H1 (cell line): ENCODE results near the gene TTR. TPM values are rescaled to one million over a fixed set of nuclear protein-coding genes. Genes with fewer than 3 reads are reported as not detected.

Experiments used
- CTCF ChIA-PET: fragments of 300-600 bp; sonication (Branson Sonifier 250); formaldehyde crosslinking; loops from one replicate; lab custom pipeline; 2021; ENCODE audit not compliant: partially characterized antibody; lab: Charles Lee
- POLR2A ChIA-PET: fragments of 300-600 bp; sonication (Branson Sonifier 250); formaldehyde crosslinking; loops from one replicate; lab custom pipeline; 2021; ENCODE audit warnings: inconsistent platforms; ENCODE audit not compliant: partially characterized antibody; lab: Charles Lee
- DNase-seq, 2 experiments: peaks; one replicate each; pipeline versions ENCODE4 v3.0.0 to v3.0.0-alpha.2; 2010 to 2022; ENCODE audit warnings: low spot score in 2 of 2, low read depth in 1 of 2, mixed read lengths in 1 of 2
- FAIRE-seq: peaks from 2 replicates; lab custom pipeline; 2011; peaks lifted over from hg19 to GRCh38; lab: Jason Lieb, UNC
- H2AFZ ChIP-seq: 2 replicates; pipeline ENCODE4 v1.8.1; 2012; ENCODE audit warnings: low read length, inconsistent platforms
- H2AK5ac ChIP-seq: 2 replicates; pipeline ENCODE4 v1.6.1; 2013; ENCODE audit warnings: low read depth, low read length
- H2BK120ac ChIP-seq: replicated peaks from 2 replicates; pipeline ENCODE3; 2013; ENCODE audit warnings: low read depth, low read length, inconsistent platforms
- H2BK12ac ChIP-seq: 2 replicates; pipeline ENCODE4 v1.6.1; 2013; ENCODE audit warnings: low read depth, low read length
- H2BK15ac ChIP-seq: 2 replicates; pipeline ENCODE4 v1.6.1; 2013; ENCODE audit warnings: low read length
- H2BK20ac ChIP-seq: 2 replicates; pipeline ENCODE4 v1.6.1; 2013; ENCODE audit warnings: low read length
- H2BK5ac ChIP-seq: 2 replicates; pipeline ENCODE4 v1.6.1; 2013; ENCODE audit warnings: low read depth, low read length
- H3K14ac ChIP-seq: 2 replicates; pipeline ENCODE4 v1.6.1; 2013; ENCODE audit warnings: inconsistent platforms; ENCODE audit not compliant: insufficient read length
- H3K18ac ChIP-seq: 2 replicates; pipeline ENCODE4 v1.6.1; 2013; ENCODE audit warnings: low read length; ENCODE audit errors: extremely low read depth
- H3K23ac ChIP-seq: 2 replicates; pipeline ENCODE4 v1.6.1; 2013; ENCODE audit warnings: inconsistent platforms; ENCODE audit not compliant: insufficient read length
- H3K23me2 ChIP-seq: 2 replicates; pipeline ENCODE4 v1.6.1; 2013; ENCODE audit warnings: low read depth, low read length
- H3K27ac ChIP-seq: 2 replicates; pipeline ENCODE4 v1.6.1; 2011; ENCODE audit warnings: low read depth, low read length, inconsistent platforms
- H3K27me3 ChIP-seq, 4 experiments: replicated peaks in 1 of 4; 1 replicate in 1 of 4; 2 replicates in 3 of 4; pipeline versions ENCODE4 v1.6.1 to v1.8.1; 2011 to 2013; ENCODE audit warnings: low read length in 3 of 4, mild to moderate bottlenecking in 3 of 4, inconsistent platforms in 2 of 4, mixed read lengths in 2 of 4, moderate library complexity in 1 of 4; ENCODE audit not compliant: control insufficient read depth in 3 of 4, insufficient read depth in 3 of 4; ENCODE audit errors: extremely low read depth in 1 of 4
- H3K36me3 ChIP-seq, 4 experiments: 2 replicates each; pipeline versions ENCODE4 v1.6.1 to v1.8.1; 2011 to 2013; ENCODE audit warnings: mild to moderate bottlenecking in 4 of 4, low read length in 3 of 4, moderate library complexity in 2 of 4, control low read depth in 1 of 4, inconsistent platforms in 1 of 4; ENCODE audit not compliant: insufficient read depth in 4 of 4, control insufficient read depth in 2 of 4
- H3K4ac ChIP-seq: replicated peaks from 2 replicates; pipeline ENCODE3; 2013; ENCODE audit warnings: low read length, low read depth, mixed read lengths, inconsistent platforms; ENCODE audit not compliant: insufficient read length
- H3K4me1 ChIP-seq, 4 experiments: replicated peaks in 1 of 4; 1 replicate in 1 of 4; 2 replicates in 3 of 4; pipeline versions ENCODE4 v1.6.1 to v1.8.1; 2011 to 2013; ENCODE audit warnings: low read length in 3 of 4, inconsistent platforms in 2 of 4, mixed read lengths in 1 of 4; ENCODE audit not compliant: insufficient read depth in 4 of 4, control insufficient read depth in 3 of 4
- H3K4me2 ChIP-seq, 2 experiments: 2 replicates each; pipeline versions ENCODE4 v1.6.1 to v1.8.1; 2011 to 2013; ENCODE audit warnings: low read depth in 2 of 2, low read length in 2 of 2, control low read depth in 1 of 2, inconsistent platforms in 1 of 2, mild to moderate bottlenecking in 1 of 2; ENCODE audit not compliant: insufficient read depth in 1 of 2
- H3K4me3 ChIP-seq, 4 experiments: fragments of 200-600, 300-600 bp in 1 of 4; sonication (generic), shearing (Covaris generic), sonication (Bioruptor Twin) in 1 of 4; 2 replicates each; pipeline versions ENCODE4 v1.5.1 to v1.8.1; 2011 to 2016; ENCODE audit warnings: low read length in 4 of 4, low read depth in 3 of 4, control low read depth in 2 of 4, inconsistent platforms in 2 of 4, mild to moderate bottlenecking in 2 of 4, mixed read lengths in 1 of 4, moderate library complexity in 1 of 4; ENCODE audit not compliant: insufficient read depth in 2 of 4; ENCODE audit errors: extremely low read depth in 1 of 4
- H3K56ac ChIP-seq: replicated peaks from 2 replicates; pipeline ENCODE3; 2013; ENCODE audit warnings: low read depth, mild to moderate bottlenecking, mixed read lengths, low read length, inconsistent platforms; ENCODE audit not compliant: insufficient read length
- H3K79me1 ChIP-seq: 2 replicates; pipeline ENCODE4 v1.6.1; 2013; ENCODE audit warnings: low read depth, low read length, control low read depth
- H3K79me2 ChIP-seq, 2 experiments: 2 replicates each; pipeline versions ENCODE4 v1.6.1 to v1.8.1; 2012 to 2013; ENCODE audit warnings: low read length in 2 of 2, mild to moderate bottlenecking in 2 of 2, inconsistent platforms in 1 of 2; ENCODE audit not compliant: insufficient read depth in 2 of 2, control insufficient read depth in 1 of 2
- H3K9ac ChIP-seq, 4 experiments: replicated peaks in 1 of 4; 1 replicate in 1 of 4; 2 replicates in 3 of 4; pipeline versions ENCODE4 v1.6.1 to v1.8.1; 2011 to 2013; ENCODE audit warnings: low read depth in 3 of 4, low read length in 3 of 4, control low read depth in 2 of 4, mild to moderate bottlenecking in 2 of 4, moderate library complexity in 2 of 4, inconsistent platforms in 1 of 4; ENCODE audit errors: extremely low read depth in 1 of 4
- H3K9me3 ChIP-seq, 2 experiments: 2 replicates each; pipeline versions ENCODE4 v1.6.1 to v1.8.1; 2012 to 2013; ENCODE audit warnings: mild to moderate bottlenecking in 2 of 2, moderate library complexity in 2 of 2, control low read depth in 1 of 2, inconsistent platforms in 1 of 2, low read depth in 1 of 2, low read length in 1 of 2, mixed read lengths in 1 of 2; ENCODE audit not compliant: insufficient read depth in 2 of 2
- H4K20me1 ChIP-seq, 2 experiments: replicated peaks in 1 of 2; 2 replicates each; pipeline versions ENCODE3 to v1.8.1; 2011 to 2013; ENCODE audit warnings: inconsistent platforms in 2 of 2, low read length in 2 of 2, mild to moderate bottlenecking in 1 of 2; ENCODE audit not compliant: insufficient read depth in 2 of 2, control insufficient read depth in 1 of 2
- H4K5ac ChIP-seq: 2 replicates; pipeline ENCODE4 v1.6.1; 2013; ENCODE audit warnings: low read length, low read depth, mixed read lengths, inconsistent platforms; ENCODE audit not compliant: insufficient read length
- H4K8ac ChIP-seq: 2 replicates; pipeline ENCODE4 v1.8.0; 2013; ENCODE audit warnings: mild to moderate bottlenecking, moderate library complexity, low read length, inconsistent platforms; ENCODE audit not compliant: insufficient read depth; ENCODE audit errors: extremely low read depth
- H4K91ac ChIP-seq: replicated peaks from 2 replicates; pipeline ENCODE3; 2013; ENCODE audit warnings: low read length, mixed read lengths, inconsistent platforms; ENCODE audit not compliant: insufficient read length
- KDM4A ChIP-seq: IDR thresholded peaks from one replicate; pipeline ENCODE4 v1.7.1; 2012; ENCODE audit warnings: low read depth, mild to moderate bottlenecking, moderate library complexity, low read length, inconsistent platforms; ENCODE audit not compliant: severe bottlenecking
- WGBS, 2 experiments: shearing (Covaris generic) in 1 of 2; methylation state at CpG; one replicate each; pipeline versions ENCODE4 v1.1.6 to v1.1.7; 2013 to 2015; ENCODE audit warnings: low lambda C conversion rate in 2 of 2, mixed read lengths in 2 of 2, inconsistent platforms in 1 of 2, low coverage in 1 of 2, missing lambda C conversion rate in 1 of 2; ENCODE audit not compliant: insufficient replicate concordance in 2 of 2, insufficient coverage in 1 of 2, insufficient read length in 1 of 2; ENCODE audit errors: extremely low coverage in 1 of 2, missing lambda C conversion rate in 1 of 2; 5-methylcytosine and 5-hydroxymethylcytosine counted together
- polyA plus RNA-seq, 7 experiments: library from polyadenylated mRNA; depleted of rRNA in 3 of 7; stranded (reverse) in 5 of 7; unstranded in 2 of 7; fragments of >200 nt in 5 of 7; fragments of 200-250 nt in 2 of 7; gene quantifications; 1 replicate in 5 of 7; 2 replicates in 1 of 7; 4 replicates in 1 of 7; pipeline versions ENCODE4 v1.2.1 to v1.2.3, GENCODE V29; 2011 to 2013; ENCODE audit warnings: missing spikeins in 2 of 7, mixed read lengths in 2 of 7
- total RNA-seq: library from RNA; stranded (reverse); fragmentation: NEBNext Ultra II Directional; extraction: Animal tissue kit (Norgen Biotek cat#: 25700); gene quantifications from 2 replicates; pipeline ENCODE4 v1.2.1, GENCODE V29; 2021
- TF ChIP-seq, protein P1 (sequence below), 3 experiments: IDR thresholded peaks; 1 replicate in 2 of 3; 2 replicates in 1 of 3; pipeline versions ENCODE4 v1.5.1 to v1.6.1; 2011; ENCODE audit warnings: low read length in 3 of 3, mild to moderate bottlenecking in 3 of 3, inconsistent platforms in 2 of 3, low read depth in 1 of 3, moderate library complexity in 1 of 3; ENCODE audit not compliant: insufficient read depth in 1 of 3; ENCODE audit errors: control extremely low read depth in 1 of 3

The TTR gene
- total and polyA plus RNA-seq, 2 of the 8 experiments (the other 6 are each of a cell fraction or from before 2014, with no cell fraction given): not detected

DNA sequence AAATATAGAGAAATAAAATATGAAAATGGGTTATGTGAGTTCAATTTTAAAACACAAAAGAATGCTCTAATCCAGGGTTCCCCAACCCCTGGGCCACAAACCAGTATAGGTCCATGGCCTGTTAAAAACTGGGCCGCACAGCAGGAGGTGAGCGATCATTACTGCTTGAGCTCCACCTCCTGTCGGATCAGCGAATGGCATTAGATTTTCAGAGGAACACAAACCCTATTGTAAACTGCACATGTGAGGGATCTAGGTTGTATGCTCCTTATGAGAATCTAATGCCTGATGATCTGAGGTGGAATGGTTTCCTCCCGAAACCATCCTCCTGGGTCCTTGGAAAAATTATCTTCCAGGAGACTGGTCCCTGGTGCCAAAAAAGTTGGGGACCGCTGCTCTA lies 34.7 kb downstream of the TTR start:
- TF ChIP-seq KDM4A: no peak
- TF ChIP-seq, protein P1, sequence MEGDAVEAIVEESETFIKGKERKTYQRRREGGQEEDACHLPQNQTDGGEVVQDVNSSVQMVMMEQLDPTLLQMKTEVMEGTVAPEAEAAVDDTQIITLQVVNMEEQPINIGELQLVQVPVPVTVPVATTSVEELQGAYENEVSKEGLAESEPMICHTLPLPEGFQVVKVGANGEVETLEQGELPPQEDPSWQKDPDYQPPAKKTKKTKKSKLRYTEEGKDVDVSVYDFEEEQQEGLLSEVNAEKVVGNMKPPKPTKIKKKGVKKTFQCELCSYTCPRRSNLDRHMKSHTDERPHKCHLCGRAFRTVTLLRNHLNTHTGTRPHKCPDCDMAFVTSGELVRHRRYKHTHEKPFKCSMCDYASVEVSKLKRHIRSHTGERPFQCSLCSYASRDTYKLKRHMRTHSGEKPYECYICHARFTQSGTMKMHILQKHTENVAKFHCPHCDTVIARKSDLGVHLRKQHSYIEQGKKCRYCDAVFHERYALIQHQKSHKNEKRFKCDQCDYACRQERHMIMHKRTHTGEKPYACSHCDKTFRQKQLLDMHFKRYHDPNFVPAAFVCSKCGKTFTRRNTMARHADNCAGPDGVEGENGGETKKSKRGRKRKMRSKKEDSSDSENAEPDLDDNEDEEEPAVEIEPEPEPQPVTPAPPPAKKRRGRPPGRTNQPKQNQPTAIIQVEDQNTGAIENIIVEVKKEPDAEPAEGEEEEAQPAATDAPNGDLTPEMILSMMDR (IDR thresholded peaks at IDR 0.05; ENCODE audit: control extremely low read depth in 1 of 3, insufficient read depth in 1 of 3, low read depth in 1 of 3, low read length in 3 of 3): peak in 1 of 3 experiments; percentile 5; a peak in 1 of 4 replicates
- H3K4me3 ChIP-seq: no peak overlapping the region
- H3K4me2 ChIP-seq: no peak overlapping the region
- FAIRE-seq (no peak), DNase-seq (no peak)
- no peaks in the 10 kb centered on the region for H3K79me1 ChIP-seq
- H3K27ac ChIP-seq: no peak overlapping the region
- no peak overlapping the region for H4K5ac ChIP-seq
- WGBS, 2 experiments: 91% methylated on average over 6 of the region's 6 CpGs; no CpG with 5 or more reads in 1 of the 2 experiments
- H2AK5ac ChIP-seq: no peak overlapping the region
- H3K23ac ChIP-seq: no peak overlapping the region
- H3K18ac ChIP-seq: no peak overlapping the region
- ChIA-PET CTCF (interaction anchor here (1.0 to 1.3 kb wide), 2 partner anchors 14 to 31 kb away, joined by 3 read pairs; no protein-coding TSS in a partner anchor), POLR2A (interaction anchor here (1.6 kb wide), 1 partner anchor 10 kb away, joined by 3 read pairs; no protein-coding TSS in a partner anchor)
- no peak overlapping the region for H3K14ac ChIP-seq
- H3K9me3 ChIP-seq: peaks cover 10 to 14% of the 10 kb centered on the region in 2 experiments
- no peak overlapping the region for H2BK15ac ChIP-seq
- H3K27me3 ChIP-seq: no peaks in the 10 kb centered on the region
- H2AFZ ChIP-seq: no peak overlapping the region
- no peaks in the 10 kb centered on the region for H4K20me1 ChIP-seq
- H4K91ac ChIP-seq: no peak overlapping the region
- H3K9ac ChIP-seq: no peak overlapping the region
- H2BK120ac ChIP-seq: no peak overlapping the region
- H2BK5ac ChIP-seq: no peak overlapping the region
- peaks cover 0 to 21% (median 3%) of the 10 kb centered on the region in 4 experiments; a peak in 2 of 8 replicates for H3K36me3 ChIP-seq
- no peaks in the 10 kb centered on the region for H3K4me1 ChIP-seq
- H3K79me2 ChIP-seq: no peaks in the 10 kb centered on the region
- no peak overlapping the region for H3K56ac ChIP-seq
- no peak overlapping the region for H2BK20ac ChIP-seq
- H3K23me2 ChIP-seq: no peaks in the 10 kb centered on the region
- H3K4ac ChIP-seq: no peak overlapping the region
- no peak overlapping the region for H4K8ac ChIP-seq
- H2BK12ac ChIP-seq: no peak overlapping the region
